ENCODE measurements around the gene PRADC1.

Gene PRADC1

DNA sequence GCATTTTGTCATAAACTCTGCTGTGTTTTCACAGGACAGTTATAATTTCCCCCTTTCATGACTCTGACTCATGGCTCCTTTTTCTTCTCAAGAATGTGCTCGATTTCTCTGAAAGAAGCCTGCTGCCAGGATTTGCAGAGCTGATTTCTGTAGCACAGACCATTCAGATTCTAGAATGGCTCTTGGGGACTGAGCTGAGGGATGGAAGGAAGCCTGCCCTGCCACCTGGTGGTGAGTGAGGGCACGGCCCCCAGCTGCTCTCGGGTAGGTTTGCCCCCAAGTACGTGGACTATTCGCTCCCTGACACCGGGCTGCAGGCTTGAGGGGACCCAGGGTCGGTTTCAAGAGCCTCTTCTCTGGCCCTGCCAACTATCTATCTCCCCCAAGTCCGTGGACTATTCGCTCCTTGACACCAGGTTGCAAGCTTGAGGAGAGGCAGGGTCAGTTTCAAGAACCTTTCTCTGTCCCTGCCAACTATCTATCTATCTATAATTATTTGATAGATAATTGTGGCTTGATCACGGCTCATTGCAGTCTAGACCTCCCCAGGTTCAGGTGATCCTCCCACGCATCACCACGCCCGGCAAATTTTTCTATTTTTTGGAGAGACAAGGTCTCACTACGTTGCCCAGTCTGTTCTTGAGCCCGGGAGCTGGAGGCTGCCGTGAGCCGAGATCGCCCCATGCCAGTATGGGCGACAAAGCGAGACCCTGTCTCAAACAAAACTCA is 20.4 kb downstream of the PRADC1 start:
- no peak overlapping the region for H3K4me3 ChIP-seq (ENCODE audit: low read depth, low read length)
- TF ChIP-seq CTCF (IDR thresholded peaks at IDR 0.05; ENCODE audit: control insufficient read depth, extremely low read depth, insufficient read depth): peak; percentile 61
- peak; percentile 7 for DNase-seq (ENCODE audit: low read depth)

GRCh38 chr2:73212098-73212447 is 21.0 kb downstream of the PRADC1 start:
- H3K4me3 ChIP-seq (ENCODE audit: low read depth, low read length): no peak overlapping the region
- no peak for TF ChIP-seq CTCF (IDR thresholded peaks at IDR 0.05; ENCODE audit: control insufficient read depth, extremely low read depth, insufficient read depth)
- DNase-seq (ENCODE audit: low read depth): no peak

DNA sequence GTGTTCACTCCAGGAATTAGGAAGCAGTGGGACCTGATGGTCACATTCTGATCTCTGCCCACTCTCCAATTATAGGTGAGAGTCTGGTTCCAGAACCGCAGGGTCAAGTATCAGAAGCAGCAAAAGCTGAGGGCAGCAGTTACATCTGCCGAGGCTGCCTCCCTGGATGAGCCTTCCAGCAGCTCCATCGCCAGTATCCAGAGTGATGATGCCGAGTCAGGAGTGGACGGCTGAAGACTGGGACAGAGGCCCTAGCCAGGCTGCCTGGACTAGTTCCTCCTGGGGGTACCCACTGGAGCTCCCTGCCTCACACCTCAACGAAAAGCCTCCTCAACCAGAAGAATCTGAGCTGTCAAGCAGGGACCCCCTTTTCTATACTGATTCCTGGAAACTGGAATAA is 22.3 kb downstream of the PRADC1 start:
- H3K4me3 ChIP-seq (ENCODE audit: low read depth, low read length): no peak overlapping the region
- TF ChIP-seq CTCF (IDR thresholded peaks at IDR 0.05; ENCODE audit: control insufficient read depth, extremely low read depth, insufficient read depth): no peak
- no peak for DNase-seq (ENCODE audit: low read depth)

GRCh38 chr2:73210019-73210418 is 23.0 kb downstream of the PRADC1 start:
- TF ChIP-seq CTCF (IDR thresholded peaks at IDR 0.05; ENCODE audit: control insufficient read depth, extremely low read depth, insufficient read depth): no peak
- H3K4me3 ChIP-seq (ENCODE audit: low read depth, low read length): no peak overlapping the region
- no peak for DNase-seq (ENCODE audit: low read depth)

DNA sequence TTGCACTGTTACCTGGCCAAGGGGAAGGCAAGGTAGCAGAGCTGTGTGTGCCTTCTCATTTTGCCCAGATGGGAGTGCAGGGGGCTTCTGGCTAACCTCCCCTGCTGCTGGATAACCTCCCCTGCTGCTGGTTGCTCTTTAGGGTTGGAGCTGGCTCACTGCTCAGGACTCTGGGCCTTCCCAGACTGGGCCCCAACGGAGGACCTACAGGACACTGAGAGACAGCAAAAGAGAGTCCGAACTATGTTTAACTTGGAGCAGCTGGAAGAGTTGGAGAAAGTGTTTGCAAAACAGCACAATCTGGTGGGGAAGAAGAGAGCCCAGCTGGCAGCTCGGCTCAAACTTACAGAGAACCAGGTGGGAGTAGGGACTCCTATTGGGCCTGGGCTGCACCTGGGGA is 24.8 kb downstream of the PRADC1 start:
- no peak overlapping the region for H3K4me3 ChIP-seq (ENCODE audit: low read depth, low read length)
- TF ChIP-seq CTCF (IDR thresholded peaks at IDR 0.05; ENCODE audit: control insufficient read depth, extremely low read depth, insufficient read depth): no peak
- no peak for DNase-seq (ENCODE audit: low read depth)

DNA sequence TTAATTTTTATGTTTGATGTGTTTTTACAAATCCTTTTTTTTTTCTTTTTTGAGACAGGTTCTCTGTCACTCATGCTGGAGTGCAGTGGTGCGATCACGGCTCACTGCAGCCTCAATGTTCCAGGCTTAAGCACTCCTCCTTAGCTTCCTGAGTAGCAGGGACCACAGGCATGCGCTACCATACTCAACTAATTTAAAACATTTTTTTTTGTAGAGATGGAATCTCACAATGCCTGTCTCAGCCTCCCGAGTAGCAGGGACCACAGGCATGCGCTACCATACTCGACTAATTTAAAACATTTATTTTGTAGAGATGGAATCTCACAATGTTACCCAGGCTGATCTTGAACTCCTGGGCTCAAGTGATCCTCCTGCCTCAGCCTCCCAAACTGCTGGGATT is 27.4 kb downstream of the PRADC1 start:
- DNase-seq (ENCODE audit: low read depth): no peak
- no peak overlapping the region for H3K4me3 ChIP-seq (ENCODE audit: low read depth, low read length)
- TF ChIP-seq CTCF (IDR thresholded peaks at IDR 0.05; ENCODE audit: control insufficient read depth, extremely low read depth, insufficient read depth): no peak

- no peak for DNase-seq (ENCODE audit: low read depth)
- no peak overlapping the region for H3K4me3 ChIP-seq (ENCODE audit: low read depth, low read length)
- TF ChIP-seq CTCF (IDR thresholded peaks at IDR 0.05; ENCODE audit: control insufficient read depth, extremely low read depth, insufficient read depth): no peak
Measured at GRCh38 chr2:73203055-73203681, 29.9 kb downstream of the PRADC1 start.

All from LNCaP clone FGC (cell line).